GM12878 (cell line): ENCODE results near the gene SLC15A4. TPM values are rescaled to one million over a fixed set of nuclear protein-coding genes. Genes with fewer than 3 reads are reported as not detected.

Experiments used
- ATAC-seq: fragments of 200-7000 bp; cut with Tn5 transposase; 3 replicates; pipeline ENCODE4 v1.9.1; 2020; ENCODE audit warnings: mild to moderate bottlenecking, moderate library complexity
- BruUV-seq: library from RNA; stranded (reverse); fragments of 400-500 nt; replicated peaks from 2 replicates; lab custom pipeline; 2021; lab: Mats Ljungman, UMichigan
- CTCF ChIA-PET: fragments of 300-600 bp; sonication (Branson Sonifier 250); formaldehyde crosslinking; extraction: SDS; loops from one replicate; lab custom pipeline; 2021; ENCODE audit warnings: inconsistent platforms; lab: Yijun Ruan, JAX
- POLR2A ChIA-PET: fragments of 350-600 bp; formaldehyde crosslinking; extraction: SDS; loops from one replicate; lab custom pipeline; 2021; ENCODE audit warnings: inconsistent platforms; lab: Charles Lee
- RAD21 ChIA-PET: fragments of 300-600 bp; sonication (Branson Sonifier 250); formaldehyde crosslinking; loops from one replicate; lab custom pipeline; 2023; ENCODE audit warnings: antibody characterized with exemption; ENCODE audit not compliant: unreplicated experiment; lab: Charles Lee
- SMC1A ChIA-PET: fragments of 300-600 bp; sonication (Branson Sonifier 250); formaldehyde crosslinking; loops from one replicate; lab custom pipeline; 2023; ENCODE audit not compliant: unreplicated experiment, uncharacterized antibody; lab: Charles Lee
- DNase-seq: peaks from one replicate; pipeline ENCODE4 v3.0.0-alpha.2; 2011; ENCODE audit warnings: low read depth, low spot score
- FAIRE-seq: peaks from 3 replicates; lab custom pipeline; 2011; peaks lifted over from hg19 to GRCh38; lab: Jason Lieb, UNC
- H2AFZ ChIP-seq: 2 replicates; pipeline ENCODE4 v1.6.0; 2011; ENCODE audit warnings: low read depth, low read length, control low read depth; ENCODE audit not compliant: control insufficient read depth
- H3K27ac ChIP-seq: 2 replicates; pipeline ENCODE4 v1.5.1; 2011; ENCODE audit warnings: control low read depth; ENCODE audit not compliant: control insufficient read depth, insufficient read depth
- H3K27me3 ChIP-seq, 2 experiments: replicated peaks in 1 of 2; 2 replicates each; pipeline versions ENCODE4 v1.6.0 to v1.6.1; 2011; ENCODE audit warnings: low read length in 1 of 2; ENCODE audit not compliant: control insufficient read depth in 2 of 2, insufficient read depth in 2 of 2
- H3K36me3 ChIP-seq, 2 experiments: 2 replicates each; pipeline ENCODE4 v1.5.1; 2011; ENCODE audit warnings: low read length in 1 of 2; ENCODE audit not compliant: control insufficient read depth in 2 of 2, insufficient read depth in 2 of 2
- H3K4me1 ChIP-seq: 2 replicates; pipeline ENCODE4 v1.6.1; 2011; ENCODE audit warnings: mild to moderate bottlenecking, low read length, moderate library complexity, mixed read lengths; ENCODE audit not compliant: control insufficient read depth, insufficient read depth
- H3K4me2 ChIP-seq: 2 replicates; pipeline ENCODE4 v1.6.0; 2011; ENCODE audit warnings: control low read depth; ENCODE audit not compliant: control insufficient read depth, insufficient read depth
- H3K4me3 ChIP-seq: fragments of 200-600 bp; sonication (generic); 2 replicates; pipeline ENCODE4 v1.5.1; 2016
- H3K79me2 ChIP-seq: 2 replicates; pipeline ENCODE4 v1.6.0; 2011; ENCODE audit warnings: low read length; ENCODE audit not compliant: control insufficient read depth, insufficient read depth
- H3K9ac ChIP-seq: 2 replicates; pipeline ENCODE4 v1.8.0; 2011; ENCODE audit warnings: low read length, control low read depth, mixed read lengths; ENCODE audit not compliant: control insufficient read depth, insufficient read depth
- H3K9me3 ChIP-seq: replicated peaks from 3 replicates; pipeline ENCODE4 v1.5.1; 2011; ENCODE audit warnings: mild to moderate bottlenecking, low read length; ENCODE audit not compliant: control insufficient read depth, insufficient read depth
- H4K20me1 ChIP-seq: 2 replicates; pipeline ENCODE4 v1.6.0; 2011; ENCODE audit not compliant: control insufficient read depth, insufficient read depth
- MXI1 ChIP-seq: fragments of 150-350 bp; IDR thresholded peaks from 2 replicates; pipeline ENCODE4 v1.6.1; 2011; ENCODE audit warnings: low read depth, mild to moderate bottlenecking, inconsistent platforms, low read length, improper control_type of control experiment
- NFYB ChIP-seq: IDR thresholded peaks from 2 replicates; pipeline ENCODE4 v1.6.1; 2011; ENCODE audit warnings: low read depth, mild to moderate bottlenecking, low read length, improper control_type of control experiment, moderate library complexity; ENCODE audit not compliant: insufficient read depth
- NR2C2 ChIP-seq: IDR thresholded peaks from 2 replicates; pipeline ENCODE4 v1.6.1; 2011; ENCODE audit warnings: borderline replicate concordance, low read depth; ENCODE audit not compliant: control insufficient read depth, insufficient read length
- RAD51 ChIP-seq: fragments of 450-650 bp; IDR thresholded peaks from 2 replicates; pipeline ENCODE4 v1.6.1; 2016; ENCODE audit warnings: moderate library complexity, mild to moderate bottlenecking, inconsistent platforms
- SMARCA5 ChIP-seq: fragments of 450-650 bp; IDR thresholded peaks from 2 replicates; pipeline ENCODE4 v1.6.1; 2017; ENCODE audit warnings: mild to moderate bottlenecking
- SP1 ChIP-seq: IDR thresholded peaks from one replicate; pipeline ENCODE4 v1.6.1; 2011; ENCODE audit warnings: low read depth, low read length
- STAT1 ChIP-seq: fragments of 450-650 bp; conservative IDR thresholded peaks from 2 replicates; pipeline ENCODE4 v1.6.1; 2014; ENCODE audit warnings: antibody characterized with exemption, mild to moderate bottlenecking
- USF2 ChIP-seq: IDR thresholded peaks from 2 replicates; pipeline ENCODE4 v1.6.1; 2011; ENCODE audit warnings: low read depth, low read length, improper control_type of control experiment, borderline replicate concordance
- ZNF687 ChIP-seq: fragments of 450-650 bp; IDR thresholded peaks from 2 replicates; pipeline ENCODE4 v1.6.1; 2017; ENCODE audit warnings: mild to moderate bottlenecking, moderate library complexity
- WGBS: methylation state at CpG from one replicate; pipeline ENCODE4 v1.1.6; 2016; ENCODE audit warnings: low lambda C conversion rate; ENCODE audit not compliant: insufficient replicate concordance, insufficient coverage; ENCODE audit errors: missing lambda C conversion rate; 5-methylcytosine and 5-hydroxymethylcytosine counted together
- in situ Hi-C: fragments of 300-500 bp; cut with MboI; formaldehyde crosslinking; loops from 9 replicates; pipeline ENCODE4 v1.14.3; 2018; ENCODE audit warnings: mixed read lengths
- intact Hi-C: fragments of 100-400 bp; cut with micrococcal nuclease; formaldehyde crosslinking; loops from one replicate; pipeline ENCODE4 v1.14.2; 2022; ENCODE audit not compliant: unreplicated experiment
- polyA plus RNA-seq, 11 experiments: library from polyadenylated mRNA; depleted of rRNA in 4 of 11; unstranded in 6 of 11; stranded (reverse) in 5 of 11; fragments of >200 nt; fragmentation: Nextera tagmentation in 4 of 11; fragmentation: Illumina TruSeq in 1 of 11; extraction: Ambion mirVana in 4 of 11; extraction: Trizol in 1 of 11; gene quantifications; 1 replicate in 1 of 11; 2 replicates in 10 of 11; pipeline versions ENCODE4 v1.2.1 to v1.2.3, GENCODE V29; 2011 to 2016; ENCODE audit warnings: inconsistent platforms in 2 of 11, missing spikeins in 2 of 11, low read depth in 1 of 11
- total RNA-seq, 4 experiments: library from RNA; depleted of rRNA in 3 of 4; stranded (reverse); fragments of >200 nt in 3 of 4; fragmentation: Illumina TruSeq in 1 of 4; extraction: Trizol in 1 of 4; gene quantifications; 2 replicates each; pipeline versions ENCODE4 v1.2.1 to v1.2.3, GENCODE V29; 2013 to 2021

Gene SLC15A4
- total and polyA plus RNA-seq, 10 of the 15 experiments (the other 5 are each of a cell fraction or from before 2014, with no cell fraction given): 12.7 to 257 (median 36.6) TPM

GRCh38 chr12:128823216-128823915, 392 bp downstream of the SLC15A4 start (continued):
- TF ChIP-seq ZNF687 (peak; percentile 66), SMARCA5 (peak; percentile 84)

- Histone ChIP-seq H3K9me3 (no peaks in the 10 kb centered on the region), H3K79me2 (peaks cover 88% of the 10 kb centered on the region), H3K4me3 (peak overlapping the region; percentile 98), H3K27me3 (no peaks in the 10 kb centered on the region), H3K4me1 (peaks cover 39% of the 10 kb centered on the region), H3K9ac (peak overlapping the region; percentile 88), H2AFZ (no peak overlapping the region), H3K27ac (peak overlapping the region; percentile 94), H4K20me1 (no peaks in the 10 kb centered on the region), H3K36me3 (peaks cover 2 to 10% of the 10 kb centered on the region in 2 experiments; a peak in 3 of 4 replicates), H3K4me2 (peak overlapping the region; percentile 99)
- ATAC-seq (peak; percentile 65), DNase-seq (no peak), FAIRE-seq (peak; percentile 64)
- POLR2A ChIA-PET: interaction anchor here (0.6 to 4.6 kb wide), 17 partner anchors 9 to 148 kb away, joined by 3 to 144 read pairs (median 6); no protein-coding TSS in a partner anchor
- SMC1A ChIA-PET: interaction anchor here (0.6 to 4.5 kb wide), 13 partner anchors 9 to 1573 kb away, joined by 3 to 112 read pairs (median 8); no protein-coding TSS in a partner anchor
- CTCF ChIA-PET: interaction anchor here (1.2 to 6.0 kb wide), 5 partner anchors 9 to 38 kb away, joined by 4 to 51 read pairs (median 31); no protein-coding TSS in a partner anchor
- WGBS: under 1% methylated on average over 7 of the region's 7 CpGs
- BruUV-seq: TSS peak; percentile 44
- intact Hi-C loops (loop anchor here (2.0 kb wide), 1 partner anchor 38 kb away; no protein-coding TSS in a partner anchor), in situ Hi-C loops (no loop called here)
- RAD21 ChIA-PET: interaction anchor here (1.1 to 4.6 kb wide), 15 partner anchors 9 to 150 kb away, joined by 3 to 127 read pairs (median 8); no protein-coding TSS in a partner anchor
- TF ChIP-seq MXI1: peak; percentile 92
- peak; percentile 72; the same call in 1 of the 2 replicates for TF ChIP-seq STAT1
- peak; percentile 90 for TF ChIP-seq RAD51
- TF ChIP-seq SP1: peak; percentile 21
- TF ChIP-seq NR2C2: no peak
- peak; percentile 98 for TF ChIP-seq ZNF687
- peak; percentile 37; the same call in 1 of the 2 replicates for TF ChIP-seq NFYB
- TF ChIP-seq USF2: peak; percentile 49
These were observed 2.9 kb downstream of the SLC15A4 start for GRCh38 chr12:128820723-128821432.
